ENCODE data around the gene CDKN2B. TPM values are rescaled to one million over a fixed set of nuclear protein-coding genes. Genes with fewer than 3 reads are reported as not detected.

CDKN2B gene
- total RNA-seq, 1 donor: 16.0 TPM

DNA sequence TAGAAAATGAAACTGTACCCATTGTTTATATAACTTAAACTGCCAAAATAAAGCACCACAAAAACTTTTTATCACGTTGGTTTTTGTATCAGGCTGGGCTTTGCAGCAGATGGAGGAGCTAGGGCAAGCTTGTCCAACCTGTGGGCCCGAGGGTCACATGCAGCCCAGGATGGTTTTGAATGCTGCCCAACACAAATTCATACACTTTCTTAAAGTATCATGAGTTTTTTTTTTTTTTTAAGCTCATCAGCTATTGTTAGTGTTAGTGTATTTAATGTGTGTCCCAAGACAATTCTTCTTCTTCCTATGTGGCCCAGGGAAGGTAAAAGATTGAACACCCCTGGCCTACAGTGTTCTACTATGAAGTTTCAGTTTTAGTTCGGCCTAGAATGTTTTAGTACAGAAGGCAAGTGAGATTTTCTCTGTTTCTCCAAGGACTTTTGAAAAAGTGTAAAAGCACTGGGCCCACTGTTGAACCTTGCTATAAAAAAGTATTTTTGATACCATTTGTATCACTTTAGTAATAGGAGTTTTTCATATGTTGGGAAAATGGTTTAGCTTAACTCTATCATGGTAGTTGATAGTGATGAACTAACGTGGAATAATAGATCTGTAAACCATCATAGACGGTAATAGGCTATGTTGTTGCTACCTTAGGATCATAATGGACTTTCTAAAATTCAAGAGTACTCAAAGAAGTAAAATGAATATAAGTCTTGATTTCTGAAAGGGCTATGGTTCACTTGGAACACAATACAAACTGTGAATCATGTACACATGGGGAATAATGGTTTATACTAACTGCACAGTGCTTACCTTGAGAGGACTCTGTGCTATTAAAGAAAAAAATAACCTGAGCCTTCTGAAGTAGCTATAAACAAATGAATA is 17.8 kb downstream of the CDKN2B start:
- TF ChIP-seq, protein P1, sequence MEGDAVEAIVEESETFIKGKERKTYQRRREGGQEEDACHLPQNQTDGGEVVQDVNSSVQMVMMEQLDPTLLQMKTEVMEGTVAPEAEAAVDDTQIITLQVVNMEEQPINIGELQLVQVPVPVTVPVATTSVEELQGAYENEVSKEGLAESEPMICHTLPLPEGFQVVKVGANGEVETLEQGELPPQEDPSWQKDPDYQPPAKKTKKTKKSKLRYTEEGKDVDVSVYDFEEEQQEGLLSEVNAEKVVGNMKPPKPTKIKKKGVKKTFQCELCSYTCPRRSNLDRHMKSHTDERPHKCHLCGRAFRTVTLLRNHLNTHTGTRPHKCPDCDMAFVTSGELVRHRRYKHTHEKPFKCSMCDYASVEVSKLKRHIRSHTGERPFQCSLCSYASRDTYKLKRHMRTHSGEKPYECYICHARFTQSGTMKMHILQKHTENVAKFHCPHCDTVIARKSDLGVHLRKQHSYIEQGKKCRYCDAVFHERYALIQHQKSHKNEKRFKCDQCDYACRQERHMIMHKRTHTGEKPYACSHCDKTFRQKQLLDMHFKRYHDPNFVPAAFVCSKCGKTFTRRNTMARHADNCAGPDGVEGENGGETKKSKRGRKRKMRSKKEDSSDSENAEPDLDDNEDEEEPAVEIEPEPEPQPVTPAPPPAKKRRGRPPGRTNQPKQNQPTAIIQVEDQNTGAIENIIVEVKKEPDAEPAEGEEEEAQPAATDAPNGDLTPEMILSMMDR (IDR thresholded peaks at IDR 0.05; ENCODE audit: insufficient read depth, low read length): no peak
- DNase-seq (ENCODE audit: low read depth): no peak
- no peak overlapping the region for H3K4me3 ChIP-seq (ENCODE audit: low read depth, low read length)

DNA sequence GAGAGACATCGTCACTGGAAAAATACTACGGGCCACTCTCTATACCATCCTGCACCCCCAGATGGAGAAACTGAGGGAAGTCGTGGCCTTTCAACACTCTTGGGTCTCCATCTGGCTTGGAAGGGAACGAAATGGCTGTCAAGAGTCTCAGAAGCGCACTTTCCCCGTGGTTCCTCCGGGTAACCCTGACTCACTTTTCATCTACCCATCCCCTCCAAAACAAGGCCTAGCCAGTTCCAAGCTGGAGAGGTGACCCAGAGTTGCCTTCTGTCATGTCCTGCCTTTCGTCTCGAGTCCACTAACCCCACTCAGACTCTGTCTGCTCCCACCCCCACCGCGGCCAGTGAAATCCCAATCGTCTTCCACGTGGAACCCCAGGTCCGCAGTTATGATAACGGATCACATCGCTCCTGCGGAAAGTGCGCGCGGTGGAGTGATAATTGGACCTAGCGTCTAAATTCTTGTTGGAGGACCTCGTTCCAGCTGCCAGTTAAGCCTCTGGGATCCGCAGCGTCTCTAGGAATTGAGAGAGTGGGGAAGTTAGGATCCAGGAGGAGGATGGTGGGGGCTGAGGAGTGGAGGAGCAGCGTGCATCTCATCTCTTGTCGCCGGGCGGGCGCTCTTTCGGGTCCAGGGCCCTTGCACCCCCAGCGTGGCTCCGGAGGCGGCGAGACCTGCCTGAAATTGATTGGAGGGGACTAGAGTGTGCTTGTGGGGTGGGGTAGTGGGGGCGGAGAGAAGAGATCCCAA is 19.5 kb downstream of the CDKN2B start:
- H3K4me3 ChIP-seq (ENCODE audit: low read depth, low read length): peak overlapping the region; percentile 39
- TF ChIP-seq, protein P1 (IDR thresholded peaks at IDR 0.05; ENCODE audit: insufficient read depth, low read length): no peak
- no peak for DNase-seq (ENCODE audit: low read depth)

DNA sequence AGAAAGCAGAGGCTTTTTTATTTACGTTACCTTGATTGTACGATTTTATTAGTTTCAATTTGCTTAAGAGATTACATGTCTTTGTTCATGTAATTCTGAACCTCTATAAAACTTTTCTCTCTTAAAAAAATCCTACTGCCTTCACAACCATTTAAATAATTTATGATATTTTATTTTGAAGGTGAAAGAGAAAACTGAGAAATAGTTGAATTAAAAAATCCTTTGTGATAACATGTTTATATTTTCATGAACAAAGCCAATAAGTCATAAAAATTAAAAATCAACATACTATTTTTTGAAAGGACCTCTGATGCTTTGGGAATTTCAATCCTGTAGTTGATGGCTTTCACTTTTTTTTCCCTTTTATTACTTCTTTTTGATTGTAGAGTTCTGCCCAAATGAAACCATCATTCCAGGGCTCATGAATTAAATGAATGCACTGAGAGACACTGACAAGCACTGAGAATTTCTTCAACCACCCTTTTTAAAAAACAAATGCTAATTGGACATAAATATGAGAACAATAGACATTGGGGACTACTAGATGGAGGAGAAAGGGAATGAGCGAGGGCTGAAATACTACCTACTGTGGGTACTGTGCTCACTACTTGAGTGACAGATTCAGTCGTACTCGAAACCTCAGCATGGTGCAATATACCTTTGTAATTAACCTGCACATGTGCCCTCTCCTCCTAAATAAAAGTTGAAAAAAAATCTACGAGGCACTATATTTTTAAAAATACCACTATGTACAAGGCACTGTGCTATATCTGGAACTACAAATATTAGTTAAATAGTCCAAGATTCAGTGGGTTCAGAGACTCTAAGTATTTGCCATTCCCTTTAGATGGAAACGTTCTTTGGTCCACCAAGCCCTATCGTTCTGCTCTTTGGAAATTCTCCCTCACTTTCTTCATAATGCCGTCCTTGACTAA is 20.8 kb downstream of the CDKN2B start:
- H3K4me3 ChIP-seq (ENCODE audit: low read depth, low read length): peak overlapping the region; percentile 6
- TF ChIP-seq, protein P1 (IDR thresholded peaks at IDR 0.05; ENCODE audit: insufficient read depth, low read length): no peak
- no peak for DNase-seq (ENCODE audit: low read depth)

DNA sequence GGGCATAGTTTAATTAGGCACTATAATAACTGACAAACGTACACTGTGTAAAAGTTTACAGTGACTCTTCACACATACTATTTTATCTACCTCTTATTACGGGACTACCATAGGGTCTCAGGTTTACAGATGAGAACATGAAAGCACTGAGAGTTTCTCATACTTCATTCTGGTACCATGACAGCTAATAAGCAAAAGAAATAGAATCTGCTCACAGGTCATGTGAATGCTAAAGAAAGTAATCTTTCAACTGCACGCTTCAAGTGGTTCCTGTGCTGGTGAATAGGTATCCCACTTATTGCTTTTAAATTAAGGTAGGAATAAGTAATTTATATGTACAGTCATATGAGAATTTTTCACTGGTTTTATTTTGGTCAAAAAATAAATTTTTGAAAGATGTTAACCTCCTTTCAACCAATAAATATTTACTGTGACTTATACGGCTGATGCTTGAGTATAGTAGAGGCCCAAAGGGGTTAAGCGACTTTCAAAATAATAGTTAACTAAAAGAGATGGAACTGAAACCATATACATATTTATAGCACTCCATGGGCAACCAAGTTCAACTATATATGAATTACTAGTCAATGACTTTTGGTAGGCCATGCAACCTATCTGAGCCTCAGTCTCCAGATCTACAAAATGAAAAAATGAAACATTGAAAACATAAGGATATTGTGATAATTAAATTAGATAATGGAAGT is 23.0 kb downstream of the CDKN2B start:
- no peak for DNase-seq (ENCODE audit: low read depth)
- TF ChIP-seq, protein P1 (IDR thresholded peaks at IDR 0.05; ENCODE audit: insufficient read depth, low read length): no peak
- H3K4me3 ChIP-seq (ENCODE audit: low read depth, low read length): no peak overlapping the region

DNA sequence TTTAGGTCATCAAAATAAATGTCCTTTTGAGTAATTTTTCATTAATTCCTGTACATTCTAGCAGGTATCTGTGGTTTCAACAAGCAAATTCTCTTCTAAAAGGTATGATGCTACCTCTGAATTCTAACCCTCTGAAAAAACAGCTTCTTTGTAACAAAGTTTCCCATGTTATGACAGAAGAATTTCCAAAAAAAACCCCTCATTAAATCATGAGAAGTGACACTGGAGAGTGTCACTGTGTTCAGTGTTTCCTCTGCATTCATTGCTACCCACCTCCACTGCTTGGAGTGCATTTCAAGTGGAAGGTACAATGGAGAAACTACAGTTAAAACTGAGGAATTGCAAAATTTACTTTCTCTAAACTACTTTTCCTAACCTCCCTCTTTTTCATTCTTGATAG is 25.0 kb downstream of the CDKN2B start:
- H3K4me3 ChIP-seq (ENCODE audit: low read depth, low read length): no peak overlapping the region
- TF ChIP-seq, protein P1 (IDR thresholded peaks at IDR 0.05; ENCODE audit: insufficient read depth, low read length): no peak
- DNase-seq (ENCODE audit: low read depth): no peak

DNA sequence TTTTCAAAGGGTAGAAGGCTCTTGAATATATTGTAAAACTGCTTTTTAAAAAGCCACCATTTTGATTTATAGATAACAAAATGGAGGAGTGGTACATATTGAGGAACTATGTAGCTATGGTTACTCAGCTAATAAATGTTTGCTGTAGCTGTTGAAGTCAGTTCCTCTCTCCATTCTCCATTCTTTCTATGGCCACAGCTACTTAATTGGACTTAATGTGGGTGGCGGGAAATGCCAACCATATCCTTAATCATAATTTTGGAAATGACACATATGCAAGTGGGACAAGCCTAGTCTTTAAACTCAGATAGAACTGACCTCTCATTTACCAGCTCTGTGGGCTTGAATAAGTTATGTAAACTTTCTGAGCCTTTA is 25.6 kb downstream of the CDKN2B start:
- TF ChIP-seq, protein P1 (IDR thresholded peaks at IDR 0.05; ENCODE audit: insufficient read depth, low read length): no peak
- H3K4me3 ChIP-seq (ENCODE audit: low read depth, low read length): no peak overlapping the region
- DNase-seq (ENCODE audit: low read depth): no peak

Data from fibroblast of the aortic adventitia (primary cell).